ENCODE results near the gene COA3. TPM values are rescaled to one million over a fixed set of nuclear protein-coding genes. Genes with fewer than 3 reads are reported as not detected.
A peak's percentile ranks its signal among the peaks of the same experiment; 100 is the strongest.

COA3 gene
- total RNA-seq, 1 experiment from 2014 or later, result 89.7 TPM

GRCh38 chr17:42760652-42761581 is 37.6 kb downstream of the COA3 start, which contains the start of gene RAMP2:
Gene RAMP2 (plus strand): TSS chr17:42761227. CDS start chr17:42761262, 35 bp downstream.
- Histone ChIP-seq H3K4me3 (ENCODE audit: insufficient read depth, low read depth, low read length) (peak within 1 kb of the TSS; percentile 59), H3K36me3 (replicated peaks; ENCODE audit: control insufficient read depth, insufficient read depth, low read length) (no peaks in the 10 kb centered on the region), H3K27me3 (ENCODE audit: control insufficient read depth, insufficient read depth, low read length) (peaks cover 28% of the 10 kb centered on the region)
- peak; percentile 86 for DNase-seq

GRCh38 chr17:42759982-42760651 is 38.4 kb downstream of the COA3 start:
- peak overlapping the region; percentile 59 for H3K4me3 ChIP-seq (ENCODE audit: insufficient read depth, low read depth, low read length)
- DNase-seq, result no peak
- H3K36me3 ChIP-seq (replicated peaks; ENCODE audit: control insufficient read depth, insufficient read depth, low read length), result no peaks in the 10 kb centered on the region
- peaks cover 28% of the 10 kb centered on the region for H3K27me3 ChIP-seq (ENCODE audit: control insufficient read depth, insufficient read depth, low read length)

GRCh38 chr17:42754782-42755181 is 43.7 kb downstream of the COA3 start:
- H3K36me3 ChIP-seq (replicated peaks; ENCODE audit: control insufficient read depth, insufficient read depth, low read length), result no peaks in the 10 kb centered on the region
- H3K4me3 ChIP-seq (ENCODE audit: insufficient read depth, low read depth, low read length), result no peak overlapping the region
- no peak for DNase-seq
- peaks cover 4% of the 10 kb centered on the region for H3K27me3 ChIP-seq (ENCODE audit: control insufficient read depth, insufficient read depth, low read length)

DNA sequence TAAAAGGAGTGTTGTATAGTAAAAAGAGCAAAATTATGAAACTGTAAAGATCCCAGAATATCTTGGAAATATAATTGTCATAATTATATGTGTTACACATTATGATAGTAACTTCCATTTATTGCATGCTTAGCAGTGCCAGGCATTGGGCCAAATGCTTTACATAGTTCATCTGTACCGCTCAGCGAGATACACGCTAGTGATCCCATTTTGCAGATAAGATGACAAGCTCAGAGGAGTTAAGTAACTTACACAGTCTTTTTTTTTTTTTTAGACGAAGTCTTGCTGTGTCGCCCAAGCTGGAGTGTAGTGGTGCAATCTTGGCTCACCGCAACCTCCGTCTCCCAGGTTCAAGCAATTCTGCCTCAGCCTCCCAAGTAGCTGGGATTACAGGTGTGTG is 46.9 kb downstream of the COA3 start:
- DNase-seq, result no peak
- no peaks in the 10 kb centered on the region for H3K36me3 ChIP-seq (replicated peaks; ENCODE audit: control insufficient read depth, insufficient read depth, low read length)
- no peaks in the 10 kb centered on the region for H3K27me3 ChIP-seq (ENCODE audit: control insufficient read depth, insufficient read depth, low read length)
- H3K4me3 ChIP-seq (ENCODE audit: insufficient read depth, low read depth, low read length), result no peak overlapping the region

DNA sequence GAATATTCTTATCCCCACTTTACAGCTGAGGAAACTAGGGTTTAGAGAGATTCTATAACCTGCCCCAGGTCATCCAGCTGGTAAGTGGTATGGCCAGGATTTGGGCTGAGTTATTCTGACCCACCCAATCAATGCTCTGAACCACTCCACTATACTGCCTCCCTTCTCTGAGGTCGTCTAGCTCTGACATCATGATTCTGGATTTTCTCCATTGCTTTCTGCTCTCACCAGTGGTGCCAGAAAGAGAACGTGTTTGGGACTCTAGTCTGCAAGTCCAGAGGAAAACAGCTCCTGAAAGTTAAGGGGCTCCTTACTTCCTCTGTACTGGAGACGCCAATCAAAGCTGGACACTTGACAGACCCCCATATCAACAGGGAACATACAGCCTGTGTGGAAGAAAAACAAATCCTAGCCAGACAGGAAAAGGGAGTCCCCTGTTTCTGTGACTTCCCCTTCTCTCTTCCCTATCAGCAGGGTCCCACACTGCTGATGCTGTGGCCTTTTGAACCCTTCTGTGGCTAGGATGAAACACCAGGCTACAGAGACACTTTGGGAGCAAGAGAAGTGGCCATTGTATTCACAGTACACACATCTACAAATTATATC is 47.7 kb downstream of the COA3 start:
- Histone ChIP-seq H3K27me3 (ENCODE audit: control insufficient read depth, insufficient read depth, low read length) (peaks cover 1% of the 10 kb centered on the region), H3K4me3 (ENCODE audit: insufficient read depth, low read depth, low read length) (no peak overlapping the region), H3K36me3 (replicated peaks; ENCODE audit: control insufficient read depth, insufficient read depth, low read length) (no peaks in the 10 kb centered on the region)
- DNase-seq, result no peak

DNA sequence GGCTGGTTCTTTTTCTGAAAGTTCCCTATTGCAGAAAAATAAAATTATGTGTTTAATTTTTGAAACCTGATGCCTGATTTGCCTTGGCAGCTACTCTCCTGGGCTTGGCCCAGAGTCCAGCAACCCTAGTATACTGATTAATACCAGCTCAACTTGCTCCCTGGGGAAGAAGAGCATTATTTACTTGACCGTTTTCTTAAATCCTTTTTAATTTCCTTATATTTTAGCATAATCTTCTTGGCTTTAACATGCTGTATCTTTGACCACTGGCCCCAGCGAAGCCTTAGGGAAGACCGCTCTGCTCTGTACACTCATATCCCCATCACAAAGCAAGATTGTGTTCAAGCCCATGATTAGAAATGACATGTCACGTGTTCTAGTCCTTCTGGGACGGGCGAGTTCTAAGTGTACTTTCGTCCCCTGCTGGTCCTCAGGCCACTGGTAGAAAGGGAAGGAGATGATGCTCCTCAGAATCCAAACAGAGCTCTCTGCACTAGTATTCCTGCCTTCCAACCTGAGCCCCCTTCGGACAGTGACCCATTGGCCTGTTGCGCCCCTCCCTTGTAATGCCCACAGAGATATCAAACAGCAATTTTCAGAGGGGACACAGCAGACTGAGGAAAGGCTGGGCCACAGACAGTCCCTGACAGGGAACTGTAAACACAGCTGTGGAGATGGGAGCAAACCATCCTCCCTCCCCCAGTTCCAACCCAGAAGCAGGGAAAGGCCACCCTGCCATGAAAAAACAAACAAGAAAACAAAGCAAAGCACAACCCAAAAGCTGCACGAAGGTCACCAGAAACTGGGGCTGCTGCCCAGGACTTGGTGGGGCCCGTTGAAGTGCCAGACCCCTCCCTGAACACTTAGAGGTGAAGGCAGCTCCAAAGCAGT is 49.4 kb downstream of the COA3 start:
- Histone ChIP-seq H3K36me3 (replicated peaks; ENCODE audit: control insufficient read depth, insufficient read depth, low read length) (no peaks in the 10 kb centered on the region), H3K27me3 (ENCODE audit: control insufficient read depth, insufficient read depth, low read length) (peaks cover 9% of the 10 kb centered on the region), H3K4me3 (ENCODE audit: insufficient read depth, low read depth, low read length) (no peak overlapping the region)
- DNase-seq, result no peak

DNA sequence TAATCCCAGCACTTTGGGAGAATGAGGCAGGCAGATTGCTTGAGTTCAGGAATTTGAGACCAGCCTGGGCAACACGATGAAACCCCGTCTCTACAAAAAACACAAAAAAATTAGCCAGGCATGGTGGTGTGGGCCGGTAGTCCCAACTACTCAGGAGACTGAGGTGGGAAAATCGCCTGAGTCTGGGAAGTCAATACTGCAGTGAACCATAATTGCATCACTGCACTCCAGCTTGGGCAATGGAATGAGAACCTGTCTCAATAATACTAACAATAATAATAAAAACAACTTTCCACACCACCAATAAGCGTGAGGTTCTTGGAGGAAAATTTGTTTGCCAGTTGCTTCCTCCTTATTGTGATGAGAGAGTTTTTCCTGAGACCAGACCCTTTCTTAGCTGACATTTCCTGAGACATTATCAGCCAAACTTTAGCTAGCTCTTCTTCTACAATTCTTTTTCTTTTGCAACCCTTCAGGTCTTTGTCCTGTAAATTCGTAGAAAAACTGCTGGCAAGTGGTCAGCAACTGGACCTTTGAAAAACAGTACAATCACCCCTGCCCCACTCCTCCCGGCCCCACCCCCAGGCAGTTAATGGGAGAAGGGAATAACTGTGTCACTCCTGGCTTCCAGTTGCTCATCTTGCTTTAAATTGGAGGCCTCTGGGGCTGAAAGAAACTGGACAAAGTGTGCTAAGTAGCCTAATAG is 50.1 kb downstream of the COA3 start:
- DNase-seq, result no peak
- Histone ChIP-seq H3K4me3 (ENCODE audit: insufficient read depth, low read depth, low read length) (no peak overlapping the region), H3K27me3 (ENCODE audit: control insufficient read depth, insufficient read depth, low read length) (peaks cover 9% of the 10 kb centered on the region), H3K36me3 (replicated peaks; ENCODE audit: control insufficient read depth, insufficient read depth, low read length) (no peaks in the 10 kb centered on the region)

Other genes starting within 250 kb of the COA3 start
- 1.1 and 2.9 TPM in 2 replicates for gene HSD17B1, start 245.8 kb downstream of the COA3 start, total RNA-seq (2014; rRNA removed; shearing (Covaris generic))
- 56.1 and 59.2 TPM in 2 replicates for gene COASY, start 236.6 kb downstream of the COA3 start, total RNA-seq (2014; rRNA removed; shearing (Covaris generic))
- gene MLX, start 231.6 kb downstream of the COA3 start, total RNA-seq (2014; rRNA removed; shearing (Covaris generic)), result 29.4 and 35.0 TPM in 2 replicates
- gene PSMC3IP, start 221.0 kb downstream of the COA3 start, total RNA-seq (2014; rRNA removed; shearing (Covaris generic)), result 14.7 and 17.0 TPM in 2 replicates
- gene RETREG3, start 189.3 kb downstream of the COA3 start, total RNA-seq (2014; rRNA removed; shearing (Covaris generic)), result 39.4 and 51.7 TPM in 2 replicates
- 147 and 158 TPM in 2 replicates for gene TUBG1, start 189.0 kb downstream of the COA3 start, total RNA-seq (2014; rRNA removed; shearing (Covaris generic))
- gene TUBG2, start 139.4 kb downstream of the COA3 start, total RNA-seq (2014; rRNA removed; shearing (Covaris generic)), result 15.0 and 20.5 TPM in 2 replicates
- 37.2 and 47.2 TPM in 2 replicates for gene PLEKHH3, start 121.7 kb downstream of the COA3 start, total RNA-seq (2014; rRNA removed; shearing (Covaris generic))
- 4.8 and 6.2 TPM in 2 replicates for gene CCR10, start 116.9 kb downstream of the COA3 start, total RNA-seq (2014; rRNA removed; shearing (Covaris generic))
- gene CNTNAP1, start 116.2 kb downstream of the COA3 start, total RNA-seq (2014; rRNA removed; shearing (Covaris generic)), result 6.1 and 12.0 TPM in 2 replicates
- 13.9 and 26.4 TPM in 2 replicates for gene EZH1, start 53.7 kb downstream of the COA3 start, total RNA-seq (2014; rRNA removed; shearing (Covaris generic))
- gene RAMP2, start 37.5 kb downstream of the COA3 start, total RNA-seq (2014; rRNA removed; shearing (Covaris generic)), result 10.8 and 13.5 TPM in 2 replicates
- 146 and 152 TPM in 2 replicates for gene VPS25, start 25.3 kb downstream of the COA3 start, total RNA-seq (2014; rRNA removed; shearing (Covaris generic))
- 0.24 and 0.44 TPM in 2 replicates for gene WNK4, start 18.1 kb downstream of the COA3 start, total RNA-seq (2014; rRNA removed; shearing (Covaris generic))
- gene CNTD1, start 157 bp upstream of the COA3 start, total RNA-seq (2014; rRNA removed; shearing (Covaris generic)), result 0.17 TPM in 1 of 2 replicates, not detected in the other
- 52.4 and 55.6 TPM in 2 replicates for gene BECN1, start 25.6 kb upstream of the COA3 start, total RNA-seq (2014; rRNA removed; shearing (Covaris generic))
- gene PSME3, start 34.7 kb upstream of the COA3 start, total RNA-seq (2014; rRNA removed; shearing (Covaris generic)), result 113 and 121 TPM in 2 replicates
- 1.9 and 6.0 TPM in 2 replicates for gene AOC2, start 45.9 kb upstream of the COA3 start, total RNA-seq (2014; rRNA removed; shearing (Covaris generic))
- 0.31 and 3.5 TPM in 2 replicates for gene AOC3, start 52.5 kb upstream of the COA3 start, total RNA-seq (2014; rRNA removed; shearing (Covaris generic))
- gene G6PC1, start 102.1 kb upstream of the COA3 start, total RNA-seq (2014; rRNA removed; shearing (Covaris generic)), result not detected in 2 replicates
- gene AARSD1, start 165.8 kb upstream of the COA3 start, total RNA-seq (2014; rRNA removed; shearing (Covaris generic)), result 28.7 and 34.2 TPM in 2 replicates
- 1.0 and 2.7 TPM in 2 replicates for gene PTGES3L, start 181.4 kb upstream of the COA3 start, total RNA-seq (2014; rRNA removed; shearing (Covaris generic))
- 7.7 and 8.3 TPM in 2 replicates for gene RUNDC1, start 181.9 kb upstream of the COA3 start, total RNA-seq (2014; rRNA removed; shearing (Covaris generic))
- 1,832 and 1,859 TPM in 2 replicates for gene RPL27, start 199.7 kb upstream of the COA3 start, total RNA-seq (2014; rRNA removed; shearing (Covaris generic))
- 3.9 and 6.2 TPM in 2 replicates for gene IFI35, start 208.1 kb upstream of the COA3 start, total RNA-seq (2014; rRNA removed; shearing (Covaris generic))
- gene VAT1, start 223.7 kb upstream of the COA3 start, total RNA-seq (2014; rRNA removed; shearing (Covaris generic)), result 263 and 264 TPM in 2 replicates
- 25.3 and 25.9 TPM in 2 replicates for gene RND2, start 226.5 kb upstream of the COA3 start, total RNA-seq (2014; rRNA removed; shearing (Covaris generic))

Data from H7 (cell line).